HG03565 (cell line): Measurements from ENCODE around the gene WDR81.
"Not testable (repeated sequence)": the region's sequence is repeated elsewhere in the genome, so short reads cannot be mapped to it uniquely, and the experiment has no call there.

Experiments used
- ATAC-seq: cut with Tn5 transposase; IDR thresholded peaks from one replicate; pipeline ENCODE4 v1.9.1; 2021; ENCODE audit warnings: mild to moderate bottlenecking, moderate library complexity; ENCODE audit not compliant: unreplicated experiment

Gene WDR81

DNA sequence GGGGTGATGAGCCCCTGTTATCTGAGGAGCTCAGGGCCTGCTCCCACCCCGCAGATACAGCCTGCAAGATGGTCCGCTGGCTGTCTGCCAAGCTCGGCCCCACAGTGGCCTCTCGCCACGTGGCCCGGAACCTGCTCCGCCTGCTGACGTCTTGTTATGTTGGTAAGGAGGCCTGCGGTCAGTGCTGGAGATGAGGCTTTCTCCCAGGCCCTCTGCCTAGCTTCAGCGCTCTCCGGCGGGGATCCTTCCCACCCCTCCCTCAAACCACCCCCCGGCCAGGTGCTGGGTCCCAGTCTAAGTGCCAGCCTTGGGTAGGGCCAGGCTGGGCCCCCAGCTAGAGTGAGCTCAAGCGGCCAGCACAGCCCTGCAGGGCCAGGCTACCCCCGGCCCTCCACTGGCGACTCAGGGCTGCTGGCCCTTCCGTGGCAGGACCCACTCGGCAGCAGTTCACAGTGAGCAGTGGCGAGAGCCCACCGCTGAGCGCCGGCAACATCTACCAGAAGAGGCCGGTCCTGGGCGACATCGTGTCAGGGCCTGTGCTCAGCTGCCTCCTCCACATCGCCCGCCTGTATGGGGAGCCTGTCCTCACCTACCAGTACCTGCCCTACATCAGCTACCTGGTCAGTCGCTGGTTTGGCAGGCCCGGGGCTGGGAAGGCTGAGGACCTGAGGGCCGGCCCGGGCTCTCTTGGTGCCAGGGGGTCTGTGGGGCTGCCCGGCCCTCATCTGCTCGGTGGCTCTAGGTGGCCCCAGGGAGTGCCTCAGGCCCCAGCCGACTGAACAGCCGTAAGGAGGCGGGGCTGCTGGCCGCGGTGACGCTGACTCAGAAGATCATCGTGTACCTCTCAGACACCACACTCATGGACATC is 6.1 kb downstream of the WDR81 start:
- no peak for ATAC-seq

DNA sequence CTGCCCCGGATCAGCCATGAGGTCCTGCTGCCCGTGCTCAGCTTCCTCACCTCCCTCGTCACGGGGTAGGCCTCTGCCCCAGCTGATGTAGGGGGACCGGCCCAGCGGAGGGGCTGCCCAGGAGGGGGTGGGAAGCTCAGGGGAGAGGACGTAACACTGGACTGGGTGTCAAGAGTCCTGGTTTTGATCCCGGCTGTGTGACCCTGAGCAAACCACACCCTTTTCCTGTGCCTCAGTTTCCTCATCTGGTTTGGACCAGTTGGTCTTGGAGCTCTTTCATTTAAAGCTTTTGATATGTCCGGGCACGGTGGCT is 6.6 kb downstream of the WDR81 start:
- ATAC-seq = no peak

DNA sequence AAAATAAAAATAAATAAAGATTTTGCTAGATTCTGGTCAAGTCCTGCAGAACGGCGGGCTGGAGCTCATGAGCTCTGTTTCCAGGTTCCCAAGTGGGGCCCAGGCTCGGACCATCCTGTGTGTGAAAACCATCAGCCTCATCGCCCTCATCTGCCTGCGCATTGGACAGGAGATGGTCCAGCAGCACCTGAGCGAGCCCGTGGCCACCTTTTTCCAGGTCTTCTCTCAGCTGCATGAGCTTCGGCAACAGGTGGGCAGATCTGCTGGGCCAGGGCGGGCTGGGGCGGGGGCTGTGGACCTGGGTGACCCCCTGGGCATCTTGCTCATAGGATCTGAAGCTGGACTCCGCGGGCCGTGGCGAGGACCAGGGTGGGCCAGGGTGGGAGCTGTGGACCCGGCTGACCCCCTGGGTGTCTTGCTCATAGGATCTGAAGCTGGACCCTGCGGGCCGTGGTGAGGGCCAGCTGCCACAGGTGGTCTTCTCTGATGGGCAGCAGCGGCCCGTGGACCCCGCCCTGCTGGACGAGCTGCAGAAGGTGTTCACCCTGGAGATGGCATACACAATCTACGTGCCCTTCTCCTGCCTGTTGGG is 7.8 kb downstream of the WDR81 start:
- no peak for ATAC-seq

DNA sequence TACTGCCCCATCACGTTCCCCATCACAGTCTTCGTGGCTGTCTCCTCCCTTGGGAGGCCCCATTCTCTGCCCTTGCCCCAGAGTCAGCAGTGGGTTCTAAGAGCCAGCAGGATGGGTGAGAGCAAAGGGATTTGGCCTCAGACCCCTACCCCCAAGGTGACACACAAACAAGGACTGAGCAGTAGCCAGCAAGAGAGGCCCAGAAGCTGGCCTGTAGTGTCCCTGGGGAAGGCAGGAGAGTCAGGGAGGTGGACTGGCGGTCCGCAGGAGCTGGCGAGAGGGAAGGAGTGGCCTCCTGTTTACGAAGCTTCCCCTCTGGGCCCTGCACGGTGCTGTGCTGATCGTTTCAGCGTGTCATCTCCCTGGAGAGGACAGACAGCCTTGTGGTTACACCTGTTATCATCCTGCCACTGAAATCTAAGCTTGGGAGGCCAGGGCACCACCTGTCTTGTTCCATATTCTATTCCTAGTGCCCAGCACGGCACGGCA is 8.4 kb downstream of the WDR81 start:
- ATAC-seq = no peak

DNA sequence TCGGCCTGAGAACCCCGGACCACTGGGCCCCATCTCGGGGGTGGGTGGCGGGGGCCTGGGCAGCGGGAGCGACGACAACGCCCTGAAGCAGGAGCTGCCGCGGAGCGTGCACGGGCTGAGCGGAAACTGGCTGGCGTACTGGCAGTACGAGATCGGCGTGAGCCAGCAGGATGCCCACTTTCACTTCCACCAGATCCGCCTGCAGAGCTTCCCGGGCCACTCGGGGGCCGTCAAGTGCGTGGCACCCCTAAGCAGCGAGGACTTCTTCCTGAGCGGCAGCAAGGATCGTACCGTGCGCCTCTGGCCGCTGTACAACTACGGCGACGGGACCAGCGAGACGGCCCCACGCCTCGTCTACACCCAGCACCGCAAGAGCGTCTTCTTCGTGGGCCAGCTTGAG is 9.3 kb downstream of the WDR81 start:
- no peak for ATAC-seq

DNA sequence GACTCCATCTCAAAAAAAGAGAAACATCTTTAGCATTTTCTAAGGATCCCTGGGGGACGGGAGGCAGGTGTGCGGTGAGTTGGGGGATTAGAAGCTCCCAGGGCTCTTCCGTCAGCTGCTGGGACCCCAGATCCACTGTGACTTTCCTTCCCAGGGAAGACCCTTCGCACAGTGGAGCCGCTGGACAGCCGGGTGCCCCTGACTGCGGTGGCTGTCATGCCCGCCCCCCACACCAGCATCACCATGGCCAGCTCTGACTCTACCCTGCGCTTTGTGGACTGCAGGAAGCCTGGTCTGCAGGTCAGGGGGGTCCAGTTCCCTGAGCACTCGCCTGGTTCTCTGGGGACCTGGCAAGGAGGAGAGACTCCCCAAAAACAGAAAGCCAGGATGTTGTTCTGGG is 10.9 kb downstream of the WDR81 start:
- ATAC-seq = no peak

DNA sequence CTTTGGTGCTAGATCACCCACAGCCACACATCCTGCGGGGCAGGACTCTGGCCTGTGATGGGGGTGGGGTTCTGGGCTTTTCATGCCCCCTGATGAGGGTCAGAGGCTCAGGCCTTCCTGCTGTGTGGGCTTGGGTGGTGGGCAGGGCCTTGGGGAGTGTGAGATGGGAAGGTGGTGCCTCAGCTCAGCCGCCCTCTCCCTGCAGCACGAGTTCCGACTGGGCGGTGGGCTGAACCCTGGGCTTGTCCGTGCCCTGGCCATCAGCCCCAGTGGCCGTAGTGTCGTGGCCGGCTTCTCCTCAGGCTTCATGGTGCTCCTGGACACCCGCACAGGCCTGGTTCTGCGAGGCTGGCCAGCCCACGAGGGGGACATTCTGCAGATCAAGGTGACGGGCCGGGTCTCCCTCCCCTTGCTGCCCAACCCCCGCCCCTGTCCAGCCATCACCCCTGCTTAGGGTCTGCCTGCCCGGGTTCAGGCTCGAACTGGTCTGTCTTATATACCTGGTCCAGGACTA is 11.4 kb downstream of the WDR81 start:
- no peak for ATAC-seq

DNA sequence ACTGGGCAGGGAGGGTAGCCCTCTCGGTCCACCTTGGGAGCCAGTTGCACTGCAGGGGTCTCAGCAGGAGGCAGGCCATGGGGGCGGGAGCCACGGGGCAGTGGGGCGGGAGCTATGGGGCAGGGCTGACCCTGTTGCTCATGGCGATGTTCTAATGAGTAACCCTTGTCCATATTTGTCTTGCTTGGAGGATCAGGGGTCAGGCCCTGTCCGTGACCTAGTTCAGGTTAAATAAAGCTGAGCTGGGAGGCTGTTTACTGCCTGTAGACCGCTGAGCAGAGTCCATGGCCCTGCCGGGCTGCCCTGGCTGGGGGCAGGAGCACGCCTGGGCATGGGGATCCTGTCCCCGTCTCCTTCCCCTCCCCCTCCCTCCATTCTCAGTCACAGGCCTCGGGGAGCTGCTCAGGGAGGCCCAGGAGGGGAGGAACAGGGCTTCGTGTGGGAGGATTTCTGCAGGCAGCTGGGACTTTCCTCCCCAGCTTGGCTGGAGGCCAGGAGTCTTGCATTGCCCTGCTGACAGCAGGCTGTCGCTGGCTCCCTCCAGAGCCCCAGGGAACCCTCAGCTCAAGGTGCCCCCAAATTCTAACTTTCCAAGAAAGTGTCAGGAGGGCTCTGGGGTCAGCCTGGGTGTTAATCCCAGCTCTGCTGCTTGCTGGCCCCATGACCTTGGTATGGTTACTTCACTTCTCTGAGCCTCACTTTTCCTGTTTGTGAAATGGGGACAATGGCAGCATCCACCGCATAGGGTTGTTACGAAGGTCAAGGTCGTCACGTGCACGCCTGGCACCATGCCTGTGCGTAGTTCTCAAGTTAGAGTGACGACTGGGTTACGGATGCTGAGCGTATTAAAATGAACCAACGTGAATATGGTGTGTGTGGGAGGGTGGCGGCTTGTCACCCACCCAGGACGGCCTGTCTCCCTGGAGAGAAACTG is 12.1 kb downstream of the WDR81 start:
- no peak for ATAC-seq

DNA sequence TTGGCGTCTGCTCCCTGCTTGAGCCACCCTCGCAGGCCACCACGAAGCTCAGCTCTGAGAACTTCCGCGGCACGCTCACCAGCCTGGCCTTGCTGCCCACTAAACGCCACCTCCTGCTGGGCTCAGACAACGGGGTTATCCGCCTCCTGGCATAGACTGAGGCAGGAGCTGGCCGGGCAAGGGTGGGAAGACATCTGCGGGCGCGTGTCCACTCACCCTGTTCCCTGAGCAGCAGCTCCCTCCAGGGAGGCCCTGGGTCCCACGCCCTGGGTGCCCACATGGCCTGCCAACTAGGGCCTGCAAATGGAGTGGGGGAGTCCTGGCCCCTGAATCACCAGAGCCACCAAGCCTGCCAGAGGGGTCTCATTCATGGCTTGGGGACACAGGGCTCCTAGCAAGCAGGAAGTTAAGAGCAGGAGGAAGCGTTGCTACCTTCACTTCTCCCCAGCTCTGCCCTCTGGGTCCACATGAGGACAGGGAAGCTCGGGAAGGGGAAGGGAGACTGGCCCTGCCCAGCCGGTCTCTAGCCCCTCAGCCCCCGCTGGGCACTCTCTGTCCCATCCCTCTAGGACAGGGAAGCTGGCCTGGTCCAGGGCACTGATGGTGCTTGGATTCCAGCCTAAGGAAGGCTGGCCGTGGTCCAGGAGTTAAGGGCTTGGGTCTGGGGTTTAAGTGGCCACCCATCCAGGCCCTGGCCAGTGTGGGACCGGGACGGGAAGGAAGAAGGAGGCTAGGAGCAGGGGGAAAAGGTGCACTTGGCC is 13.2 kb downstream of the WDR81 start:
- no peak for ATAC-seq

DNA sequence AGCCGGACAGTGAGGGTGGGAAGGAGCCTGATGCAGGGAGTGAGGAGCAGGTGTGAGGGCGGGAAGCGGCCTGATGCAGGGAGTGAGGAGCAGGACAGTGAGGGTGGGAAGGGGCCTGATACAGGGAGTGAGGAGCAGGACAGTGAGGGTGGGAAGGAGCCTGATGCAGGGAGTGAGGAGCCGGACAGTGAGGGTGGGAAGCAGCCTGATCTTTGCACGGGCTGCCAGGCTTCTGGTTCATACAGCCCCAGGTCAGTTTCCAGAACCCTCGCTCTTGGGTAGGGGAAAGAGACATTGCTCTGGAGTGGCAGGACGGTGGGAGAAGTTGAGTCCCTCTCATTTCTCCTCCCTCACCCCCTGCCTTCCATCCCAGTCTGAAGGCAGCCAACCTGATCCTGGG is 17.4 kb downstream of the WDR81 start:
- not testable (repeated sequence) for ATAC-seq

DNA sequence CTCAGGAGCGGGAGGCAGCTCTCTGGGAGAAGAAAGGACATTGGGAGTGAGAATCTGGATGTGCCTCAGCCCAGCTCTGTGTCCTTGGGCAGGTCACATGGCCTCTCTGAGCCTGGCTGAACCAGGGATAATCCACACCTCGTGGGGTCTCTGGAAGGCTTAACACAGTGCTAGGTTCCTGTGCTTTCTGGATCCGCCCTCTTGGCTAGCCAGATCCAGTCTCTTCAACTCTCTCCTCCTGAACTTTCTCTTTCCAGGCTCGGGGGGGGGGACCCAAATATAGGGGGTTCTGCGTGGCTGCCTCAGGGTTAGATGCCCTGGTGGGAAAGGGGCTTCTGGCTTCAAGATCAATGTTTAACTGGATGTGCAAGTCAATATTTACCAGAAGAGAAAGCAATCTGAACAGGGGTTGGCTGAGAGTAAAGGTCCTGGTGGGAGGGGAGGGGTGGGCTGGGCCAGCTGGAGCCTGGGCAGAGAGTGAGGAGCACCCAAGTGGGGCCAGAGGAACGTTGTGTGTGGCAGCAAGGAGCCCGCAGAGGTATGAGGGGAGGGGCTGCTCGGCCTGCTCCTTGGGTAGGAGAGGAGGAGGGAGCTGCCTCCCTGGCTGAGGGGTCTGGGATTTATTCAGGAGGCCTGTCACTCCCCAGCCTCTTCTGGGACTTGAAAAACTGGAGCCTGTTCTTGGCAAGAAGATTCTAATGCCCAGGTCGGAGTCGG is 18.0 kb downstream of the WDR81 start, which contains the start of gene SERPINF2:
Gene SERPINF2 (plus strand): TSS at position 501 of the 717 bp plus-strand sequence. CDS start 2,125 bp downstream, outside the sequence.
- no peak for ATAC-seq

DNA sequence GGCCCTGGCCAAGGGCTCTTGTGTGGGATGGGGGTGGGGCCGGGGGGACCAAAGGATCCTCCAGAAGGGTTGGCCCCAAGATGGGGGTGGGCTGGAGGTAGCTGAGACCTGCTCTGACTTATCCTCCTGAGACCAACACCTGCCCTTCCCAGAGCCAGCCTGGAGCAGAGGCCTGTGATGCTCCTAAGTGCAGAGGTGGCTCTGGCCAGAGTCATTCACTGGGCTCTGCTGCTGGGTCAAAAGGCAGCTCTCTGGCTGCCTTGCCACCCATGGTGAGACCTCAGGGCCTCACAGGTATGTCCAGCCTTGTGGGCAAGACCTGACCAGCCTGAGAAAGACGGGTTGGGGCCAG is 18.6 kb downstream of the WDR81 start:
- no peak for ATAC-seq

DNA sequence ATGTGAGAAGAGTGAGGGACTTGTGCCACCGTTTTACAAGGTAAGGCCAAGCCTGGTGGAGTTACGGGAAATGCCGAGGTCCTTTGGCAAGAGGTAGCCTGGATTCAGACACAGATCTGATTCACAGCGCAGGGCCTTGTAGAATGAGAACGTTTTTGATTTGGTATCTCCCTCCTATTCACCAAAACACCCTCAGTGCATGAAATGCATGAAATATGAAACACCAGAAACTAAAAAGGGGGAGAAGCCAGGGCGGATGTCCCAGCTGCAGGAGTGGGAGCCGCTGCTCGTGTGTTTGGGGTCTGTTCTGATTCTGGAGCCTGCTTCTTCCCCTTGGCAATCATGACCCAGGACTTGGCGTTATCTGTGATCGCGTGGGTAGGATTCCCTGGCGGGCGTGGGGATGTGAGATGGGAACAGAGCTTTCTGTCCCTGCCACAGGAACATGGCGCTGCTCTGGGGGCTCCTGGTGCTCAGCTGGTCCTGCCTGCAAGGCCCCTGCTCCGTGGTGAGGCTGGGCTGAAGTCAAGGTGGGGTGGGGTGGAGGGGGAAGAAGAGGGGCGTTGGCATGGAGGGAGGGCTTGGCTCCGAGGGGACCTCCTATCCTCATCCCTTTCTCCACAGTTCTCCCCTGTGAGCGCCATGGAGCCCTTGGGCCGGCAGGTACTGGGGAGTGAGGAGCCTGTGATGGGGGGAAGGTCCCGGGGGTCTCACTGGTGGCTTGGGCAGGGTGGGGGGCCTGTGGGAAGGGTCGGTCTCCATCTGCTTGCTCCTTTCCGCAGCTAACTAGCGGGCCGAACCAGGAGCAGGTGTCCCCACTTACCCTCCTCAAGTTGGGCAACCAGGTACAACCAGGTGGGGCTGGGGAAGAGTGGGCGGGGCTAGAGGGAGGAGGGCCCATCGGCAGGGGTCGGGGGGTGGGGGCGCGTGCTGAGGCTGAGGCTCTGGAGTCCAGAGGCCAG is 20.3 kb downstream of the WDR81 start:
- ATAC-seq = no peak

DNA sequence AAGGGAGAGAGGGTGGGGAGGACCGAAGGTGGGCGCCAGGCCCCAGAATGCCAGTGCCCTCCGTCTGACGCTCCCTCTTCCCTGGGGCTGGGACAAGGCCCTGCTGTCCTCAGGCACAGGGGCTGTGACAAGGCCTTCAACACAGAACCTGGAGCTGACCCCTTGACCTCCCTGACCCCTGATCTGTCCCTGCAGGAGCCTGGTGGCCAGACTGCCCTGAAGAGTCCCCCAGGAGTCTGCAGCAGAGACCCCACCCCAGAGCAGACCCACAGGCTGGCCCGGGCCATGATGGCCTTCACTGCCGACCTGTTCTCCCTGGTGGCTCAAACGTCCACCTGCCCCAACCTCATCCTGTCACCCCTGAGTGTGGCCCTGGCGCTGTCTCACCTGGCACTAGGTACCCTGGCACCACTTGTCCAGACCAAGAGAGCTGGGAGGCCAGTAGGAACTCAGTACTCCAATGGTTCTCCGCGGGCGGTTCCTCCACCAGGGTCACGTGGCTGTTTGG is 21.1 kb downstream of the WDR81 start:
- no peak for ATAC-seq

DNA sequence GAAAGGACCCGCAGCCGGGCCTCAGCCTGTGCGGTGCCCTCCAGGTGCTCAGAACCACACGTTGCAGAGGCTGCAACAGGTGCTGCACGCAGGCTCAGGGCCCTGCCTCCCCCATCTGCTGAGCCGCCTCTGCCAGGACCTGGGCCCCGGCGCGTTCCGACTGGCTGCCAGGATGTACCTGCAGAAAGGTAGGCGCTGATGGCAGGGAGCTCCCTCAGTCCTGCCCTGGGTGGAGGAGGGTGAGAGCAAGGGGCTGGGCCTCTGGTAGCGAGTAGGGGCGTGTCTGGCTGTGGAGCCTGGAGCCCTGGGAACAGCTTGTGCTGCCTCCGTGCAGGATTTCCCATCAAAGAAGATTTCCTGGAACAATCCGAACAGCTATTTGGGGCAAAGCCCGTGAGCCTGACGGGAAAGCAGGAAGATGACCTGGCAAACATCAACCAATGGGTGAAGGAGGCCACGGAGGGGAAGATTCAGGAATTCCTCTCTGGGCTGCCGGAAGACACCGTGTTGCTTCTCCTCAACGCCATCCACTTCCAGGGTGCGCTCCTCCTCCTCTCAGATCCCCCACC is 22.6 kb downstream of the WDR81 start:
- no peak for ATAC-seq

DNA sequence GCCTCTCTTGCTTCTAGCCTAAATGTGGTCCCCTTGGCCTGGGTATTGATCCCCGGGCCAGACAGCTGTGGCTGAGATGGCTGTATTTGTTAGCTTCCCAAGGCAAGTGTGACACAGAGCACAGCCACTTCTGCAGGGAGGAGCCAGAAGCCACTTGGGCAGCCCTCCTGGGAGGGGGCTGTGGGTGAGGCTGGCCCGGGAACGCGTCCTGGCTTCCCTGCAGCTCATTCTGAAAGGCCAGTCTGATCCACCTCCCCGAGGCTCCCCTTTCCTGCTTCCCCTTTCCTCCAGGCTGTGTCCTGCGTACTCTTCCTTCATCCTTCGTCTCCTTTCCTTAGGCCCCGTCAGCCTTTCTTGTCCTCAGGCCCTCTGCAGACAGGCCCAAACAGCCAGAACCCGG is 26.1 kb downstream of the WDR81 start:
- no peak for ATAC-seq

DNA sequence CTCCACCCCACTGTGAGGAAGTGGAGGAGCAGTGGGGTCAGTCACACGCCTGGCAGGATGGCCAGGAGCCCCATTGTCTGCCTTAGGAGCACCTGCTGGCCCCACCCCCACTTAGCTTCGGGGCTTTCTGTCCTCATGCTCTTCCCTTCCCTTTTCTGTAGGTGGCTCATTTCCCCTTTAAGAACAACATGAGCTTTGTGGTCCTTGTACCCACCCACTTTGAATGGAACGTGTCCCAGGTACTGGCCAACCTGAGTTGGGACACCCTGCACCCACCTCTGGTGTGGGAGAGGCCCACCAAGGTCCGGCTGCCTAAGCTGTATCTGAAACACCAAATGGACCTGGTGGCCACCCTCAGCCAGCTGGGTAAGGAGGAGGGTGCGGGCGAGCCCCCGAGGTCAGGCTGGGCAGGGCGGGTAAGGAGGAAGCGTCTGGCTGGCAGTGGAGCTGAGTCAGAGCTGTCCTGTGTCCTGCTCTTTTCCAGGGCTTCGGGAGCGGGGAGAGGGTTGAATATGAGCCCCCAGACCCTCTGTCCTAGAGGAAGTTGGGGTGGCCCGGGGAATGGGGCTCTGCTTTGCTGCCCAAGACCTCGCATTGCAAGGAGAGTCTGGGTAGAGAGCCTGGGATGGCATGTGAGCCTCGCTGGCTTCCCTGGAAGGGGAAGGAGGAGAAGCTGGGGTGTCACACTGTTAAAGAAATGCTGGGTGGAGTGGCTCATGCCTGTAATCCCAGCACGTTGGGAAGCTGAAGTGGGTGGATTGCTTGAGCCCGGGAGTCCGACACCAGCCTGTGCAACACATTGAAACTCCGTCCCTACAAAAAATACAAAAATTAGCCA is 28.1 kb downstream of the WDR81 start:
- ATAC-seq = no peak
